Endodermal cell (in vitro differentiated cells): ENCODE data around the gene CGA. TPM values are rescaled to one million over a fixed set of nuclear protein-coding genes. Genes with fewer than 3 reads are reported as not detected.
A peak's percentile ranks its signal among the peaks of the same experiment; 100 is the strongest.

Experiments used
- DNase-seq: peaks from one replicate; pipeline ENCODE4 v3.0.0-alpha.2; 2017
- H3K27ac ChIP-seq: 2 replicates; pipeline ENCODE4 v1.5.1; 2013; ENCODE audit warnings: mild to moderate bottlenecking, low read depth, low read length, moderate library complexity
- H3K27me3 ChIP-seq: 2 replicates; pipeline ENCODE4 v1.6.1; 2013; ENCODE audit warnings: mild to moderate bottlenecking, low read length, moderate library complexity; ENCODE audit not compliant: insufficient read depth, control insufficient read depth, poor library complexity, severe bottlenecking
- H3K36me3 ChIP-seq: 2 replicates; pipeline ENCODE4 v1.7.0; 2013; ENCODE audit warnings: mild to moderate bottlenecking, low read length, moderate library complexity; ENCODE audit not compliant: control insufficient read depth, insufficient read depth
- H3K4me1 ChIP-seq: one replicate; pipeline ENCODE4 v1.7.0; 2013; ENCODE audit warnings: low read length; ENCODE audit not compliant: control insufficient read depth, insufficient read depth
- H3K4me3 ChIP-seq: 2 replicates; pipeline ENCODE4 v1.5.1; 2013; ENCODE audit warnings: mild to moderate bottlenecking, low read length, moderate library complexity
- H3K9ac ChIP-seq: 2 replicates; pipeline ENCODE4 v1.6.1; 2013; ENCODE audit warnings: mild to moderate bottlenecking, low read length, moderate library complexity; ENCODE audit not compliant: poor library complexity, severe bottlenecking; ENCODE audit errors: extremely low read depth
- H3K9me3 ChIP-seq: 2 replicates; pipeline ENCODE4 v1.6.1; 2013; ENCODE audit warnings: mild to moderate bottlenecking, low read length, moderate library complexity; ENCODE audit not compliant: control insufficient read depth
- H3K27ac Mint-ChIP-seq: 2 replicates; pipeline ENCODE4 v1.8.0; 2020; ENCODE audit warnings: mixed read lengths
- H3K27me3 Mint-ChIP-seq: 2 replicates; pipeline ENCODE4 v1.8.0; 2021; ENCODE audit warnings: mild to moderate bottlenecking, mixed read lengths; ENCODE audit not compliant: insufficient read depth
- H3K36me3 Mint-ChIP-seq: 2 replicates; pipeline ENCODE4 v1.8.0; 2020; ENCODE audit warnings: low read depth, mixed read lengths
- H3K4me1 Mint-ChIP-seq: 2 replicates; pipeline ENCODE4 v1.8.0; 2020; ENCODE audit warnings: mixed read lengths
- H3K4me3 Mint-ChIP-seq: 2 replicates; pipeline ENCODE4 v1.8.0; 2020; ENCODE audit warnings: mild to moderate bottlenecking, moderate library complexity, mixed read lengths
- H3K9me3 Mint-ChIP-seq: 2 replicates; pipeline ENCODE4 v1.8.0; 2020; ENCODE audit warnings: mild to moderate bottlenecking, mixed read lengths
- WGBS, 2 experiments: methylation state at CpG; one replicate each; pipeline versions ENCODE4 v1.1.5 to v1.1.7; 2013; ENCODE audit warnings: missing lambda C conversion rate in 2 of 2, mixed read lengths in 1 of 2; ENCODE audit not compliant: insufficient coverage in 1 of 2, insufficient read length in 1 of 2; 5-methylcytosine and 5-hydroxymethylcytosine counted together
- total RNA-seq, 2 donors: library from RNA; stranded (reverse); fragmentation: NEBNext Ultra II Directional in 1 of 2; extraction: Animal tissue kit (Norgen Biotek cat#: 25700) in 1 of 2; gene quantifications; 2 replicates in 1 of 2; 3 replicates in 1 of 2; pipeline ENCODE4 v1.2.1, GENCODE V29; 2021
- TF ChIP-seq, protein P1 (sequence below): fragments of 200-600 bp; sonication (generic); conservative IDR thresholded peaks from 2 replicates; pipeline ENCODE4 v1.5.0; 2021; ENCODE audit warnings: antibody characterized with exemption, mild to moderate bottlenecking

The CGA gene
- total RNA-seq, 2 donors from 2014 or later = not detected

DNA sequence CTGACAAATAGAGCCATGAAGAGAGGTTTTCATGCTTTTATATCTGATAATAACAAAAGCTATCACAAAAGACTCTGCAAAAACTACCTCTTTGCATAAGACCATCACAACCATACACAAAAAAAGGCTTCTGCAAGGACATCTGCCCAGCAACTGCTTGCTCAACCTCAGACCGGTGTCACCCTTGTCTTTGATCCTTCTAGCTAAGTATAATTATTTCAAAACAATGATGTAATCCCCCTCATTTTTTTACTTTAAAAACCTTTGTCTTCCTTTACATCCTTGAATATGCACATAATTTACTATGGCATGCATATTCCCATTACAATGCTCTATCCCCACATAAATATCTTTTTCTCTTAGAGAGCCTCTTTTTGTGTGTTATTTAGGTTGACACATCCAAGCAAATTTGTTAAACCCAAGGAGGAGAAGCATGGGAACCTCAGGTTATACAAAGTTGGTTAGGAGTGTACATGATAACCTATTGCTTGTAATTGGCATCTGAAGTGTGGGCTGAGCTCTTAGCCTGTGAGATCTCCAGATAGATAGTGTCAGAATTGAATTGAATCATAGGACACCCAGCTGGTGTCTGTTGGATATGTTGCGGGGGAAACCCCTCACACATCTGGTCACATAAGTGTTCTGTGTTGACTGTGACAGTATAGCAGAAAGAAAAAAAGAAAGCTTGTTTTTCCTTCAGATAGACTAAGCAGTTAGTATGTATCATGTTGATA, 20.7 kb upstream of the CGA start:
- peak overlapping the region; percentile 37 for H3K27ac Mint-ChIP-seq
- H3K27me3 ChIP-seq = no peaks in the 10 kb centered on the region

DNA sequence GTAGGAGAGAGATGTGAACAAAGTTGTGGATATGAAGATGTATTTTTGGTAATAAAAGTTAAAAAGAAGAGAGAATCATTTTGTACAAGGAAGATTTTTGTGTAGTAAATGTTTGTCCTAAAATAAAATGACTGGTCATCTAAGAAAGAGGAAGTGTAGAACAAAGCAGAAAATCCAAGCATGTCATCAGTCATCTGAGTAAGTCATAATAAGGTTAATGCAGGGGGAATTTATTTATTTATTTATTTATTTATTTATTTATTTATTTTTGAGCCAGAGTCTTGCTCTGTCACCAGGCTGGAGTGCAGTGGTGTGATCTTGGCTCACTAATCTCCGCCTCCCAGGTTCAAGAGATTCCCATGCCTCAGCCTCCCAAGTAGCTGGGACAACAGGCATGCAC, 15.7 kb upstream of the CGA start:
- no peak for DNase-seq
- H3K27me3 ChIP-seq = no peaks in the 10 kb centered on the region
- H3K9ac ChIP-seq = no peak overlapping the region
- H3K4me3 ChIP-seq = no peak overlapping the region
- 92 to 93% methylated on average over 1 of the region's 1 CpG for WGBS, 2 experiments
- H3K36me3 ChIP-seq = no peaks in the 10 kb centered on the region
- H3K4me1 ChIP-seq = no peaks in the 10 kb centered on the region
- peaks cover under 1% of the 10 kb centered on the region for H3K4me1 Mint-ChIP-seq
- no peak overlapping the region for H3K4me3 Mint-ChIP-seq
- H3K27ac ChIP-seq = no peak overlapping the region
- peaks cover 3% of the 10 kb centered on the region for H3K9me3 Mint-ChIP-seq
- H3K9me3 ChIP-seq = no peaks in the 10 kb centered on the region
- TF ChIP-seq, protein P1, sequence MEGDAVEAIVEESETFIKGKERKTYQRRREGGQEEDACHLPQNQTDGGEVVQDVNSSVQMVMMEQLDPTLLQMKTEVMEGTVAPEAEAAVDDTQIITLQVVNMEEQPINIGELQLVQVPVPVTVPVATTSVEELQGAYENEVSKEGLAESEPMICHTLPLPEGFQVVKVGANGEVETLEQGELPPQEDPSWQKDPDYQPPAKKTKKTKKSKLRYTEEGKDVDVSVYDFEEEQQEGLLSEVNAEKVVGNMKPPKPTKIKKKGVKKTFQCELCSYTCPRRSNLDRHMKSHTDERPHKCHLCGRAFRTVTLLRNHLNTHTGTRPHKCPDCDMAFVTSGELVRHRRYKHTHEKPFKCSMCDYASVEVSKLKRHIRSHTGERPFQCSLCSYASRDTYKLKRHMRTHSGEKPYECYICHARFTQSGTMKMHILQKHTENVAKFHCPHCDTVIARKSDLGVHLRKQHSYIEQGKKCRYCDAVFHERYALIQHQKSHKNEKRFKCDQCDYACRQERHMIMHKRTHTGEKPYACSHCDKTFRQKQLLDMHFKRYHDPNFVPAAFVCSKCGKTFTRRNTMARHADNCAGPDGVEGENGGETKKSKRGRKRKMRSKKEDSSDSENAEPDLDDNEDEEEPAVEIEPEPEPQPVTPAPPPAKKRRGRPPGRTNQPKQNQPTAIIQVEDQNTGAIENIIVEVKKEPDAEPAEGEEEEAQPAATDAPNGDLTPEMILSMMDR = no peak
- no peaks in the 10 kb centered on the region for H3K36me3 Mint-ChIP-seq
- no peak overlapping the region for H3K27ac Mint-ChIP-seq
- peaks cover 2% of the 10 kb centered on the region for H3K27me3 Mint-ChIP-seq

More for the DNA sequence above, 20.7 kb upstream of the CGA start:
- Histone ChIP-seq H3K4me1 (no peaks in the 10 kb centered on the region), H3K27ac (no peak overlapping the region), H3K9ac (no peak overlapping the region), H3K4me3 (no peak overlapping the region), H3K36me3 (no peaks in the 10 kb centered on the region), H3K9me3 (no peaks in the 10 kb centered on the region)
- Mint-ChIP-seq H3K9me3 (no peaks in the 10 kb centered on the region), H3K4me1 (peaks cover 6% of the 10 kb centered on the region), H3K4me3 (no peak overlapping the region), H3K36me3 (no peaks in the 10 kb centered on the region), H3K27me3 (peaks cover 2% of the 10 kb centered on the region)
- no peak for DNase-seq
- TF ChIP-seq, protein P1 = no peak
- WGBS, 2 experiments = 71 to 73% methylated on average over 1 to 2 of the region's 2 CpGs

DNA sequence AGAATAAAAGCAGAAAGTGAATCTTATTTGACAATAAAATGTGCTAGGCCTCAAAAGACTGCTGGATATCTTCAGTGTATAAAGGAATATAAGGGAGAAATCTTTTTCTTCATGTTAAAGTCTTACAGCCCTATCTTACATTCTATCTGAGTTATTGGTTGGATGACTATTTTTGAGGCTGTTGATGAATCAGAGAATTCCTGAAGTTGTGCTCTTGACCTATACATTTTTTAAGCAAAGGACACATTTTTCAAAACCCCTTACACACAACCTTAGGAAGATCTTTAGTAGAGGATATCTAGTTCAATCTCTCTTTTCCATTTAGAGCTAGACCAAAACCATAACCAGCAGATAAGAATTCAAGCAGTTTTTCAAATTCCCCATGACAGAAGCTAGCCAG, 10.9 kb upstream of the CGA start:
- DNase-seq = no peak
- H3K4me3 ChIP-seq = no peak overlapping the region
- no peak overlapping the region for H3K27ac Mint-ChIP-seq
- TF ChIP-seq, protein P1 = no peak
- H3K9me3 Mint-ChIP-seq = peaks cover 3% of the 10 kb centered on the region
- H3K9ac ChIP-seq = no peak overlapping the region
- peaks cover 2% of the 10 kb centered on the region for H3K27me3 Mint-ChIP-seq
- H3K4me1 ChIP-seq = peaks cover 3% of the 10 kb centered on the region
- no peak overlapping the region for H3K27ac ChIP-seq
- no peaks in the 10 kb centered on the region for H3K9me3 ChIP-seq
- no peak overlapping the region for H3K4me3 Mint-ChIP-seq
- H3K36me3 ChIP-seq = no peaks in the 10 kb centered on the region
- peaks cover 4% of the 10 kb centered on the region for H3K27me3 ChIP-seq
- no peaks in the 10 kb centered on the region for H3K4me1 Mint-ChIP-seq
- no peaks in the 10 kb centered on the region for H3K36me3 Mint-ChIP-seq
